A673 (cell line): ENCODE measurements around the gene CYP24A1.

Source experiments
- EZH2 ChIP-seq: fragments of 200-600 bp; sonication (generic); IDR thresholded peaks from 2 replicates; pipeline ENCODE4 v1.6.1; 2017; ENCODE audit warnings: borderline replicate concordance, low read depth, mild to moderate bottlenecking, mixed read lengths, antibody characterized with exemption, low read length; ENCODE audit not compliant: poor library complexity, severe bottlenecking
- TF ChIP-seq, protein P1 (sequence below): fragments of 300-800, 200-600 bp; sonication (generic); conservative IDR thresholded peaks from 2 replicates; pipeline ENCODE4 v1.5.1; 2017; ENCODE audit warnings: low read depth, mild to moderate bottlenecking, antibody characterized with exemption, low read length, moderate library complexity, mixed read lengths

DNA sequence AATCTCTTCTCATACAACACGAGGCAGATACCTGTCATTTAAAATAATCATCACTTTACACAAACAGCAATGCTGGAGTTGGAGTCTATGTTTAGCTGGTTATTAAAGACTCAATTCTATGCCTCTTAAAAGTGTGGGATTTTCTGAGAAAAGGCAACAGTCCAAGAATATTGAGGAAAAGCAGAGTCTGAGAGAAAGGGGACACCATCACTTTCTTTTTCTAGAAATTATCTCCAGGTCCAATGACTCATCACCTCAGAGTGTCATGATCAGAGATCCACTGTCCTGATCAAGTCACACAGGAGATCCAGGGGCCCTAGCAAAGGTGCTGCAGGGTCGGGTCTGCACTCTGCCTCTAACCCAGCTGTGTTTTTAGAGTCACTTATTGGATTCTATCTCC, 8.0 kb downstream of the CYP24A1 start:
- TF ChIP-seq, protein P1, sequence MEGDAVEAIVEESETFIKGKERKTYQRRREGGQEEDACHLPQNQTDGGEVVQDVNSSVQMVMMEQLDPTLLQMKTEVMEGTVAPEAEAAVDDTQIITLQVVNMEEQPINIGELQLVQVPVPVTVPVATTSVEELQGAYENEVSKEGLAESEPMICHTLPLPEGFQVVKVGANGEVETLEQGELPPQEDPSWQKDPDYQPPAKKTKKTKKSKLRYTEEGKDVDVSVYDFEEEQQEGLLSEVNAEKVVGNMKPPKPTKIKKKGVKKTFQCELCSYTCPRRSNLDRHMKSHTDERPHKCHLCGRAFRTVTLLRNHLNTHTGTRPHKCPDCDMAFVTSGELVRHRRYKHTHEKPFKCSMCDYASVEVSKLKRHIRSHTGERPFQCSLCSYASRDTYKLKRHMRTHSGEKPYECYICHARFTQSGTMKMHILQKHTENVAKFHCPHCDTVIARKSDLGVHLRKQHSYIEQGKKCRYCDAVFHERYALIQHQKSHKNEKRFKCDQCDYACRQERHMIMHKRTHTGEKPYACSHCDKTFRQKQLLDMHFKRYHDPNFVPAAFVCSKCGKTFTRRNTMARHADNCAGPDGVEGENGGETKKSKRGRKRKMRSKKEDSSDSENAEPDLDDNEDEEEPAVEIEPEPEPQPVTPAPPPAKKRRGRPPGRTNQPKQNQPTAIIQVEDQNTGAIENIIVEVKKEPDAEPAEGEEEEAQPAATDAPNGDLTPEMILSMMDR = no peak
- TF ChIP-seq EZH2 = no peak
